OCI-LY7 (cell line): ENCODE measurements around the gene NES. TPM values are rescaled to one million over a fixed set of nuclear protein-coding genes. Genes with fewer than 3 reads are reported as not detected.

Source experiments
- BruUV-seq: library from RNA; stranded (reverse); fragments of 400-500 nt; replicated peaks from 2 replicates; lab custom pipeline; 2021; lab: Mats Ljungman, UMichigan
- CTCF ChIA-PET: fragments of 300-600 bp; sonication (Branson Sonifier 250); formaldehyde crosslinking; loops from one replicate; lab custom pipeline; 2022; ENCODE audit warnings: antibody characterized with exemption; ENCODE audit not compliant: unreplicated experiment; lab: Charles Lee
- POLR2A ChIA-PET: fragments of 300-600 bp; sonication (Branson Sonifier 250); formaldehyde crosslinking; loops from one replicate; lab custom pipeline; 2022; ENCODE audit warnings: antibody characterized with exemption; lab: Charles Lee
- DNase-seq: peaks from one replicate; pipeline ENCODE4 v3.0.0-alpha.2; 2015; ENCODE audit warnings: low spot score
- H2AFZ ChIP-seq: fragments of 200-600 bp; sonication (generic), shearing (Covaris generic); 2 replicates; pipeline ENCODE4 v1.6.1; 2014; ENCODE audit warnings: mild to moderate bottlenecking, antibody characterized with exemption, low read length, moderate library complexity
- H3K27ac ChIP-seq: fragments of 200-600 bp; sonication (generic); 2 replicates; pipeline ENCODE4 v1.5.1; 2014; ENCODE audit warnings: mixed run types, low read depth, mild to moderate bottlenecking, moderate library complexity, low read length, inconsistent platforms; ENCODE audit not compliant: poor library complexity, severe bottlenecking
- H3K36me3 ChIP-seq: fragments of 200-600 bp; sonication (generic); 2 replicates; pipeline ENCODE4 v1.6.1; 2014; ENCODE audit warnings: mild to moderate bottlenecking, antibody characterized with exemption, low read length, moderate library complexity, mixed read lengths; ENCODE audit not compliant: insufficient read depth
- H3K4me1 ChIP-seq: fragments of 200-600 bp; sonication (generic); 2 replicates; pipeline ENCODE4 v1.5.1; 2014; ENCODE audit warnings: mild to moderate bottlenecking, low read length; ENCODE audit not compliant: insufficient read depth, poor library complexity, severe bottlenecking
- H3K4me2 ChIP-seq: fragments of 200-600 bp; sonication (generic); 2 replicates; pipeline ENCODE4 v1.6.1; 2014; ENCODE audit warnings: mild to moderate bottlenecking, low read length
- H3K4me3 ChIP-seq: fragments of 200-600 bp; sonication (generic); 2 replicates; pipeline ENCODE4 v1.5.1; 2014; ENCODE audit warnings: mild to moderate bottlenecking, low read depth, low read length; ENCODE audit not compliant: poor library complexity, severe bottlenecking
- H3K79me2 ChIP-seq: fragments of 200-600 bp; sonication (generic); 2 replicates; pipeline ENCODE4 v1.6.1; 2016; ENCODE audit warnings: low read depth, mild to moderate bottlenecking, low read length, moderate library complexity, mixed read lengths; ENCODE audit not compliant: insufficient read depth
- H3K9me2 ChIP-seq: fragments of 200-600 bp; sonication (generic); 2 replicates; pipeline ENCODE4 v1.6.1; 2016; ENCODE audit warnings: mild to moderate bottlenecking, low read length, mixed read lengths; ENCODE audit not compliant: insufficient read depth
- H3K9me3 ChIP-seq: fragments of 200-600 bp; sonication (generic); 2 replicates; pipeline ENCODE4 v1.6.1; 2014; ENCODE audit warnings: mild to moderate bottlenecking, mixed run types, low read length, mixed read lengths
- H4K20me1 ChIP-seq: fragments of 200-600 bp; sonication (generic); 2 replicates; pipeline ENCODE4 v1.6.1; 2014; ENCODE audit warnings: mild to moderate bottlenecking, antibody characterized with exemption, low read length, moderate library complexity, mixed read lengths; ENCODE audit not compliant: insufficient read depth
- CTCF ChIP-seq: fragments of 200-600 bp; sonication (generic); conservative IDR thresholded peaks from 2 replicates; pipeline ENCODE4 v1.5.1; 2014; ENCODE audit warnings: mild to moderate bottlenecking, antibody characterized with exemption, low read length, moderate library complexity, mixed read lengths
- EZH2phosphoT487 ChIP-seq: fragments of 200-600 bp; sonication (generic); IDR thresholded peaks from 2 replicates; pipeline ENCODE4 v1.6.1; 2018; ENCODE audit warnings: low read depth, borderline replicate concordance, mild to moderate bottlenecking, mixed run types, antibody characterized with exemption, low read length, moderate library complexity, mixed read lengths
- intact Hi-C: fragments of 100-400 bp; cut with micrococcal nuclease; formaldehyde crosslinking; loops from one replicate; pipeline ENCODE4 v1.10.0; 2022; ENCODE audit not compliant: unreplicated experiment
- total RNA-seq, 2 experiments: library from RNA; depleted of rRNA in 1 of 2; stranded (reverse); fragments of >200 nt in 1 of 2; shearing (Covaris generic) in 1 of 2; gene quantifications; 2 replicates each; pipeline ENCODE4 v1.2.3, GENCODE V29; 2014 to 2022

The NES gene
- total RNA-seq, 2 experiments from 2014 or later: not detected

- H3K4me3 ChIP-seq: peak within 1 kb of the TSS; percentile 53
- H3K9me2 ChIP-seq: no peaks in the 10 kb centered on the region
- intact Hi-C loops: no loop called here
- ChIA-PET CTCF (interaction anchor here (2.6 kb wide), 1 partner anchor 16 kb away, joined by 19 read pairs; no protein-coding TSS in a partner anchor), POLR2A (no interaction called here)
- peak within 1 kb of the TSS; percentile 65 for H3K4me2 ChIP-seq
- peaks cover 17% of the 10 kb centered on the region for H3K4me1 ChIP-seq
- no peaks in the 10 kb centered on the region for H3K79me2 ChIP-seq
- DNase-seq: no peak
- TF ChIP-seq EZH2phosphoT487: no peak
- no peak for TF ChIP-seq CTCF
- H3K9me3 ChIP-seq: no peaks in the 10 kb centered on the region
- no TSS peak for BruUV-seq
- H2AFZ ChIP-seq: no peak within 1 kb of the TSS; the same call in 1 of the 2 replicates
- H4K20me1 ChIP-seq: no peaks in the 10 kb centered on the region
- no peak within 1 kb of the TSS for H3K27ac ChIP-seq
- no peaks in the 10 kb centered on the region for H3K36me3 ChIP-seq
Measured at GRCh38 chr1:156705321-156705917, 28.2 kb upstream of the NES start, which contains the start of gene CRABP2. CRABP2 (minus strand) TSS chr1:156705583; CDS start chr1:156705446, 137 bp downstream.

GRCh38 chr1:156704930-156705320 lies 27.7 kb upstream of the NES start:
- H3K79me2 ChIP-seq: no peaks in the 10 kb centered on the region
- ChIA-PET POLR2A (no interaction called here), CTCF (interaction anchor here (2.6 kb wide), 1 partner anchor 16 kb away, joined by 19 read pairs; no protein-coding TSS in a partner anchor)
- H2AFZ ChIP-seq: no peak overlapping the region
- no peak overlapping the region for H3K4me2 ChIP-seq
- no peak overlapping the region for H3K27ac ChIP-seq
- TF ChIP-seq EZH2phosphoT487 (no peak), CTCF (no peak)
- H3K9me2 ChIP-seq: no peaks in the 10 kb centered on the region
- intact Hi-C loops: no loop called here
- H3K9me3 ChIP-seq: no peaks in the 10 kb centered on the region
- no TSS peak for BruUV-seq
- H4K20me1 ChIP-seq: no peaks in the 10 kb centered on the region
- peaks cover 17% of the 10 kb centered on the region for H3K4me1 ChIP-seq
- H3K36me3 ChIP-seq: no peaks in the 10 kb centered on the region
- H3K4me3 ChIP-seq: no peak overlapping the region
- no peak for DNase-seq

GRCh38 chr1:156704166-156704711 lies 27.0 kb upstream of the NES start:
- no TSS peak for BruUV-seq
- Histone ChIP-seq H3K4me1 (peaks cover 17% of the 10 kb centered on the region), H2AFZ (no peak overlapping the region), H3K4me2 (no peak overlapping the region), H3K9me3 (no peaks in the 10 kb centered on the region), H3K4me3 (no peak overlapping the region), H4K20me1 (no peaks in the 10 kb centered on the region), H3K27ac (no peak overlapping the region), H3K79me2 (no peaks in the 10 kb centered on the region), H3K36me3 (no peaks in the 10 kb centered on the region), H3K9me2 (no peaks in the 10 kb centered on the region)
- no peak for TF ChIP-seq EZH2phosphoT487
- TF ChIP-seq CTCF: no peak
- intact Hi-C loops: no loop called here
- ChIA-PET POLR2A (no interaction called here), CTCF (no interaction called here)
- DNase-seq: no peak
